Endothelial cell of umbilical vein (primary cell): ENCODE measurements around the gene PGS1. TPM values are rescaled to one million over a fixed set of nuclear protein-coding genes. Genes with fewer than 3 reads are reported as not detected.

ENCODE experiments used
- BruUV-seq: library from RNA; stranded (reverse); fragments of 400-500 nt; replicated peaks from 2 replicates; lab custom pipeline; 2021; lab: Mats Ljungman, UMichigan
- CTCF ChIA-PET: fragments of 300-600, 350-600 bp; sonication (Branson Sonifier 250); formaldehyde crosslinking; loops from one replicate; lab custom pipeline; 2021; ENCODE audit warnings: antibody characterized with exemption, inconsistent platforms; lab: Charles Lee
- POLR2A ChIA-PET: fragments of 300-600, 350-600 bp; sonication (Branson Sonifier 250); formaldehyde crosslinking; loops from one replicate; lab custom pipeline; 2021; ENCODE audit warnings: antibody characterized with exemption, inconsistent platforms; lab: Charles Lee
- DNase-seq: peaks from one replicate; pipeline ENCODE4 v3.0.0-alpha.2; 2011; ENCODE audit warnings: low read depth, low spot score
- FAIRE-seq: peaks from 2 replicates; lab custom pipeline; 2011; peaks lifted over from hg19 to GRCh38; lab: Jason Lieb, UNC
- H2AFZ ChIP-seq: 2 replicates; pipeline ENCODE4 v1.6.0; 2012; ENCODE audit warnings: low read depth, low read length, control low read depth, inconsistent platforms
- H3K27ac ChIP-seq: 2 replicates; pipeline ENCODE4 v1.5.1; 2011; ENCODE audit warnings: low read depth, mild to moderate bottlenecking, control low read depth, low read length, moderate library complexity; ENCODE audit not compliant: insufficient read depth
- H3K27me3 ChIP-seq, 2 experiments: 2 replicates each; pipeline versions ENCODE4 v1.6.0 to v1.6.1; 2011; ENCODE audit warnings: low read length in 2 of 2, mixed read lengths in 1 of 2; ENCODE audit not compliant: control insufficient read depth in 2 of 2, insufficient read depth in 2 of 2
- H3K36me3 ChIP-seq, 2 experiments: 2 replicates in 1 of 2; 3 replicates in 1 of 2; pipeline ENCODE4 v1.5.1; 2011; ENCODE audit warnings: low read length in 2 of 2, mild to moderate bottlenecking in 1 of 2, moderate library complexity in 1 of 2; ENCODE audit not compliant: control insufficient read depth in 2 of 2, insufficient read depth in 2 of 2; ENCODE audit errors: extremely low read depth in 1 of 2
- H3K4me1 ChIP-seq: 3 replicates; pipeline ENCODE4 v1.5.1; 2011; ENCODE audit warnings: mild to moderate bottlenecking, low read length; ENCODE audit not compliant: control insufficient read depth, insufficient read depth; ENCODE audit errors: extremely low read depth
- H3K4me2 ChIP-seq: 2 replicates; pipeline ENCODE4 v1.6.1; 2011; ENCODE audit warnings: low read length, control low read depth, mixed read lengths; ENCODE audit not compliant: insufficient read depth
- H3K4me3 ChIP-seq, 3 experiments: fragments of 200-600 bp in 1 of 3; sonication (generic), shearing (Covaris generic) in 1 of 3; replicated peaks in 1 of 3; 2 replicates each; pipeline ENCODE4 v1.5.1; 2011 to 2016; ENCODE audit warnings: control low read depth in 3 of 3, low read length in 3 of 3, mild to moderate bottlenecking in 2 of 3, inconsistent platforms in 1 of 3, low read depth in 1 of 3, moderate library complexity in 1 of 3; ENCODE audit not compliant: insufficient read depth in 1 of 3
- H3K79me2 ChIP-seq: 2 replicates; pipeline ENCODE4 v1.6.0; 2012; ENCODE audit warnings: low read length, inconsistent platforms; ENCODE audit not compliant: control insufficient read depth, insufficient read depth
- H3K9ac ChIP-seq: replicated peaks from 2 replicates; pipeline ENCODE3; 2011; ENCODE audit warnings: low read length, control low read depth; ENCODE audit not compliant: insufficient read depth; ENCODE audit errors: extremely low read depth
- H3K9me1 ChIP-seq: replicated peaks from 3 replicates; pipeline ENCODE4 v1.6.0; 2011; ENCODE audit warnings: mild to moderate bottlenecking, low read length; ENCODE audit not compliant: control insufficient read depth, insufficient read depth; ENCODE audit errors: extremely low read depth
- H3K9me3 ChIP-seq: replicated peaks from 2 replicates; pipeline ENCODE4 v1.5.1; 2012; ENCODE audit warnings: low read length, inconsistent platforms; ENCODE audit not compliant: control insufficient read depth, insufficient read depth
- H4K20me1 ChIP-seq: replicated peaks from 2 replicates; pipeline ENCODE3; 2011; ENCODE audit warnings: mild to moderate bottlenecking, low read length; ENCODE audit not compliant: control insufficient read depth, insufficient read depth; ENCODE audit errors: extremely low read depth
- EZH2 ChIP-seq: IDR thresholded peaks from 2 replicates; pipeline ENCODE4 v1.6.1; 2012; ENCODE audit warnings: borderline replicate concordance, low read depth, mild to moderate bottlenecking, moderate library complexity, low read length, inconsistent platforms; ENCODE audit not compliant: severe bottlenecking
- FOS ChIP-seq: IDR thresholded peaks from 2 replicates; pipeline ENCODE4 v1.6.1; 2011; ENCODE audit warnings: mild to moderate bottlenecking, low read length, moderate library complexity, borderline replicate concordance; ENCODE audit not compliant: insufficient read depth
- GATA2 ChIP-seq: IDR thresholded peaks from 2 replicates; pipeline ENCODE4 v1.7.0; 2011; ENCODE audit warnings: low read depth, mild to moderate bottlenecking, moderate library complexity, mixed read lengths, low read length; ENCODE audit not compliant: insufficient read length, insufficient read depth
- JUN ChIP-seq: IDR thresholded peaks from 2 replicates; pipeline ENCODE4 v1.6.1; 2011; ENCODE audit warnings: borderline replicate concordance, low read depth; ENCODE audit not compliant: insufficient read length, insufficient read depth
- MYC ChIP-seq: IDR thresholded peaks from one replicate; pipeline ENCODE4 v1.6.1; 2011; ENCODE audit warnings: mild to moderate bottlenecking, low read depth, low read length
- POLR2A ChIP-seq: IDR thresholded peaks from 2 replicates; pipeline ENCODE4 v1.6.1; 2012; ENCODE audit warnings: low read depth, mild to moderate bottlenecking, control low read depth, low read length
- POLR2AphosphoS5 ChIP-seq: IDR thresholded peaks from 2 replicates; pipeline ENCODE4 v1.6.1; 2012; ENCODE audit warnings: low read depth, mild to moderate bottlenecking, control low read depth, low read length, moderate library complexity; ENCODE audit not compliant: insufficient read depth
- dilution Hi-C: fragments of 300-500 bp; cut with MboI; formaldehyde crosslinking; loops from one replicate; pipeline ENCODE4 v1.15.0; 2019; ENCODE audit warnings: low sequenced_read_pairs; ENCODE audit not compliant: extremely low pct_ligation_motif_present
- intact Hi-C: fragments of 100-400 bp; cut with micrococcal nuclease; formaldehyde crosslinking; loops from one replicate; pipeline ENCODE4 v1.10.0; 2022
- polyA plus RNA-seq, 4 experiments: library from polyadenylated mRNA; depleted of rRNA in 3 of 4; stranded (reverse) in 3 of 4; unstranded in 1 of 4; fragments of >200 nt; gene quantifications; 2 replicates each; pipeline versions ENCODE4 v1.2.1 to v1.2.3, GENCODE V29; 2011 to 2012; ENCODE audit warnings: missing spikeins in 1 of 4
- total RNA-seq: library from RNA; stranded (reverse); gene quantifications from 2 replicates; pipeline ENCODE4 v1.2.3, GENCODE V29; 2021
- TF ChIP-seq, protein P1 (sequence below): IDR thresholded peaks from 2 replicates; pipeline ENCODE4 v1.6.1; 2011; ENCODE audit not compliant: insufficient read depth, insufficient read length
- TF ChIP-seq, protein P2 (sequence below), 2 donors: IDR thresholded peaks; 1 replicate in 1 of 2; 2 replicates in 1 of 2; pipeline ENCODE4 v1.5.1; 2011; ENCODE audit warnings: low read length in 2 of 2, mild to moderate bottlenecking in 2 of 2, moderate library complexity in 2 of 2, control low read depth in 1 of 2, inconsistent platforms in 1 of 2, low read depth in 1 of 2; ENCODE audit not compliant: insufficient read depth in 1 of 2; ENCODE audit errors: extremely low read depth in 1 of 2

PGS1 gene
- total and polyA plus RNA-seq, 2 donors (not counting 3 experiments of a cell fraction or from before 2014, with no cell fraction given), result 50.8 to 66.0 TPM

DNA sequence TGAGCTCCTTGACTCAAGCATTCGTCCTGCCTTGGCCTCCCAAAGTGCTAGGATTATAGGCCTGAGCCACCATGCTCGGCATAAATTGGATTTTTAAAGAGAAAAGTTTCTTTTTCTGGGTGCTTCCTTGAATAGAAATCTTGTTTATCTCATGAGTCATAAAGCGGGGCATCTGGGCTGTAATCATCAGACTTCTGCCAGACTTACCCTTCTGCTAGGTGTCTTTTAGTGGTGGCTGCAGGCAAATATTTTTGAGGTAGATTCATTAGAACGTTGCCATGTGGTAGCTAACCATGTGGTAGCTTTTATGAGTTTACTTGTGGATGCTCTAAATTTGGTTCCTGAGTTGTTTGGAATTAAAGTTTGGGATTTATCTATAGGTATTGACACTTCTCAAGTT, 13.4 kb downstream of the PGS1 start:
- intact Hi-C loops, result no loop called here
- no peak overlapping the region for H2AFZ ChIP-seq
- POLR2A ChIA-PET, result interaction anchor here (0.9 kb wide), 1 partner anchor 32 kb away, joined by 3 read pairs; the partner anchor contains the start of gene SOCS3
- H3K4me1 ChIP-seq, result peaks cover 51% of the 10 kb centered on the region
- no peaks in the 10 kb centered on the region for H3K9me1 ChIP-seq
- H3K27ac ChIP-seq, result peak overlapping the region; percentile 44
- CTCF ChIA-PET, result interaction anchor here (0.7 to 2.7 kb wide), 7 partner anchors 9 to 141 kb away, joined by 3 to 21 read pairs (median 5); no protein-coding TSS in a partner anchor
- no peaks in the 10 kb centered on the region for H3K27me3 ChIP-seq
- no TSS peak for BruUV-seq
- no peaks in the 10 kb centered on the region for H3K9me3 ChIP-seq
- H3K79me2 ChIP-seq, result peaks cover 88% of the 10 kb centered on the region
- no peaks in the 10 kb centered on the region for H4K20me1 ChIP-seq
- H3K4me3 ChIP-seq, result no peak overlapping the region
- H3K36me3 ChIP-seq, result peaks cover 0 to 12% of the 10 kb centered on the region in 2 experiments
- dilution Hi-C loops, result no loop called here
- TF ChIP-seq, protein P1, sequence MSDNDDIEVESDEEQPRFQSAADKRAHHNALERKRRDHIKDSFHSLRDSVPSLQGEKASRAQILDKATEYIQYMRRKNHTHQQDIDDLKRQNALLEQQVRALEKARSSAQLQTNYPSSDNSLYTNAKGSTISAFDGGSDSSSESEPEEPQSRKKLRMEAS, result no peak
- no peak for TF ChIP-seq POLR2AphosphoS5
- peak; percentile 68 for TF ChIP-seq FOS
- no peak for TF ChIP-seq POLR2A
- peak; percentile 40 for TF ChIP-seq JUN
- TF ChIP-seq GATA2, result no peak
- TF ChIP-seq EZH2, result no peak
- TF ChIP-seq, protein P2, sequence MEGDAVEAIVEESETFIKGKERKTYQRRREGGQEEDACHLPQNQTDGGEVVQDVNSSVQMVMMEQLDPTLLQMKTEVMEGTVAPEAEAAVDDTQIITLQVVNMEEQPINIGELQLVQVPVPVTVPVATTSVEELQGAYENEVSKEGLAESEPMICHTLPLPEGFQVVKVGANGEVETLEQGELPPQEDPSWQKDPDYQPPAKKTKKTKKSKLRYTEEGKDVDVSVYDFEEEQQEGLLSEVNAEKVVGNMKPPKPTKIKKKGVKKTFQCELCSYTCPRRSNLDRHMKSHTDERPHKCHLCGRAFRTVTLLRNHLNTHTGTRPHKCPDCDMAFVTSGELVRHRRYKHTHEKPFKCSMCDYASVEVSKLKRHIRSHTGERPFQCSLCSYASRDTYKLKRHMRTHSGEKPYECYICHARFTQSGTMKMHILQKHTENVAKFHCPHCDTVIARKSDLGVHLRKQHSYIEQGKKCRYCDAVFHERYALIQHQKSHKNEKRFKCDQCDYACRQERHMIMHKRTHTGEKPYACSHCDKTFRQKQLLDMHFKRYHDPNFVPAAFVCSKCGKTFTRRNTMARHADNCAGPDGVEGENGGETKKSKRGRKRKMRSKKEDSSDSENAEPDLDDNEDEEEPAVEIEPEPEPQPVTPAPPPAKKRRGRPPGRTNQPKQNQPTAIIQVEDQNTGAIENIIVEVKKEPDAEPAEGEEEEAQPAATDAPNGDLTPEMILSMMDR (IDR thresholded peaks at IDR 0.05; ENCODE audit: extremely low read depth in 1 of 2, insufficient read depth in 1 of 2, low read depth in 1 of 2, low read length in 2 of 2), result no peak
- TF ChIP-seq MYC, result no peak
- DNase-seq (peak; percentile 53), FAIRE-seq (peak; percentile 76)
- H3K9ac ChIP-seq, result peak overlapping the region; percentile 13
- no peak overlapping the region for H3K4me2 ChIP-seq
